SK-N-SH treated with all-trans-retinoic acid at 6 μM for 48 hours (cell line): ENCODE data around the gene NECTIN3.

Experiments
- ATAC-seq: fragments of 200-7000 bp; cut with Tn5 transposase; 3 replicates; pipeline ENCODE4 v1.9.1; 2020; ENCODE audit warnings: mild to moderate bottlenecking, moderate library complexity
- ARNTL ChIP-seq: fragments of 450-650 bp; formaldehyde crosslinking; IDR thresholded peaks from 2 replicates; pipeline ENCODE4 v1.5.0; 2020; ENCODE audit warnings: low read depth, mild to moderate bottlenecking, moderate library complexity, borderline replicate concordance
- BACH2 ChIP-seq: fragments of 250-450 bp; sonication (Bioruptor Pico); IDR thresholded peaks from 2 replicates; pipeline ENCODE4 v1.9.0; 2021; ENCODE audit warnings: mild to moderate bottlenecking, borderline replicate concordance
- CREB5 ChIP-seq: fragments of 250-450 bp; sonication (Bioruptor Pico); IDR thresholded peaks from 2 replicates; pipeline ENCODE4 v1.5.1; 2020; ENCODE audit warnings: low read depth, mild to moderate bottlenecking, moderate library complexity
- CSDC2 ChIP-seq: fragments of 250-450 bp; sonication (Bioruptor Pico); IDR thresholded peaks from 2 replicates; pipeline ENCODE4 v1.5.0; 2020; ENCODE audit warnings: mild to moderate bottlenecking, moderate library complexity
- CSRNP3 ChIP-seq: fragments of 250-450 bp; sonication (Bioruptor Pico); IDR thresholded peaks from 2 replicates; pipeline ENCODE4 v1.5.1; 2021; ENCODE audit warnings: mild to moderate bottlenecking, moderate library complexity
- ESRRG ChIP-seq: fragments of 250-450 bp; sonication (Bioruptor Pico); IDR thresholded peaks from 2 replicates; pipeline ENCODE4 v1.6.1; 2021; ENCODE audit warnings: mild to moderate bottlenecking
- GLIS3 ChIP-seq: fragments of 250-450 bp; sonication (Bioruptor Pico); IDR thresholded peaks from 2 replicates; pipeline ENCODE4 v1.5.0; 2020; ENCODE audit warnings: mild to moderate bottlenecking, moderate library complexity
- ISL1 ChIP-seq: fragments of 250-450 bp; sonication (Bioruptor Pico); IDR thresholded peaks from 2 replicates; pipeline ENCODE4 v2.1.2; 2022; ENCODE audit warnings: mild to moderate bottlenecking, moderate library complexity
- OSR1 ChIP-seq: fragments of 250-450 bp; sonication (Bioruptor Pico); IDR thresholded peaks from 2 replicates; pipeline ENCODE4 v1.8.0; 2022; ENCODE audit warnings: moderate library complexity, mild to moderate bottlenecking, inconsistent platforms
- PATZ1 ChIP-seq: fragments of 250-450 bp; sonication (Bioruptor Pico); IDR thresholded peaks from 2 replicates; pipeline ENCODE4 v1.8.0; 2020; ENCODE audit warnings: mild to moderate bottlenecking, moderate library complexity, borderline replicate concordance
- POU6F1 ChIP-seq: fragments of 250-450 bp; sonication (Bioruptor Pico); IDR thresholded peaks from 2 replicates; pipeline ENCODE4 v1.8.0; 2021; ENCODE audit warnings: low read depth, mild to moderate bottlenecking, moderate library complexity, borderline replicate concordance
- PPARA ChIP-seq: fragments of 250-450 bp; sonication (Bioruptor Pico); IDR thresholded peaks from 2 replicates; pipeline ENCODE4 v1.5.0; 2020; ENCODE audit warnings: mild to moderate bottlenecking, borderline replicate concordance
- RARB ChIP-seq: fragments of 250-450 bp; sonication (Bioruptor Pico); IDR thresholded peaks from 2 replicates; pipeline ENCODE4 v1.8.0; 2021; ENCODE audit warnings: mild to moderate bottlenecking, moderate library complexity
- SNAI2 ChIP-seq: fragments of 250-450 bp; sonication (Bioruptor Pico); IDR thresholded peaks from 2 replicates; pipeline ENCODE4 v1.5.0; 2020; ENCODE audit warnings: mild to moderate bottlenecking, moderate library complexity
- TSHZ2 ChIP-seq: fragments of 250-450 bp; sonication (Bioruptor Pico); IDR thresholded peaks from 2 replicates; pipeline ENCODE4 v1.5.0; 2020; ENCODE audit warnings: mild to moderate bottlenecking, moderate library complexity
- ZC3H10 ChIP-seq: fragments of 250-450 bp; sonication (Bioruptor Pico); IDR thresholded peaks from 2 replicates; pipeline ENCODE4 v1.5.1; 2021; ENCODE audit warnings: mild to moderate bottlenecking, moderate library complexity
- ZFP3 ChIP-seq: fragments of 250-450 bp; sonication (Bioruptor Pico); IDR thresholded peaks from 2 replicates; pipeline ENCODE4 v1.5.0; 2020; ENCODE audit warnings: mild to moderate bottlenecking, moderate library complexity
- ZNF70 ChIP-seq: fragments of 450-650 bp; formaldehyde crosslinking; IDR thresholded peaks from 2 replicates; pipeline ENCODE4 v1.5.0; 2020; ENCODE audit warnings: mild to moderate bottlenecking, moderate library complexity
- ZNF8 ChIP-seq: fragments of 450-650 bp; formaldehyde crosslinking; IDR thresholded peaks from 2 replicates; pipeline ENCODE4 v1.5.0; 2020; ENCODE audit warnings: mild to moderate bottlenecking, moderate library complexity

NECTIN3 gene

GRCh38 chr3:111051354-111051753 lies 20.3 kb upstream of the NECTIN3 start:
- ATAC-seq: no peak
- TF ChIP-seq CSRNP3 (no peak), ISL1 (no peak), RARB (CRISPR knock-in tag) (no peak), SNAI2 (CRISPR knock-in tag) (no peak), POU6F1 (CRISPR knock-in tag) (no peak), CREB5 (CRISPR knock-in tag) (no peak), ZFP3 (CRISPR knock-in tag) (no peak), GLIS3 (no peak)

- TF ChIP-seq CSDC2: no peak
- TF ChIP-seq PPARA (CRISPR knock-in tag): no peak
- no peak for TF ChIP-seq ZNF70 (CRISPR knock-in tag)
Measured at GRCh38 chr3:111068574-111068973, 3.0 kb upstream of the NECTIN3 start.

GRCh38 chr3:111069974-111070771 lies 1.4 kb upstream of the NECTIN3 start:
- TF ChIP-seq ZNF8 (CRISPR knock-in tag) (no peak), TSHZ2 (CRISPR knock-in tag) (no peak), RARB (CRISPR knock-in tag) (no peak), OSR1 (no peak), ARNTL (CRISPR knock-in tag) (no peak), PPARA (CRISPR knock-in tag) (no peak), ZC3H10 (no peak), BACH2 (CRISPR knock-in tag) (no peak), ISL1 (no peak)
- peak; percentile 11 for ATAC-seq

More at GRCh38 chr3:111068574-111068973, 3.0 kb upstream of the NECTIN3 start:
- no peak for ATAC-seq

GRCh38 chr3:111070772-111071256 lies 802 bp upstream of the NECTIN3 start:
- peak; percentile 80 for ATAC-seq
- TF ChIP-seq BACH2 (CRISPR knock-in tag) (no peak), PPARA (CRISPR knock-in tag) (no peak), ZNF8 (CRISPR knock-in tag) (no peak), PATZ1 (CRISPR knock-in tag) (no peak), ZC3H10 (no peak), RARB (CRISPR knock-in tag) (no peak), ESRRG (CRISPR knock-in tag) (no peak), CSDC2 (no peak), POU6F1 (CRISPR knock-in tag) (no peak), ZFP3 (CRISPR knock-in tag) (no peak)
- TF ChIP-seq, all 23 proteins: peak for 0
